Gastroesophageal sphincter (tissue), 4 donors: ENCODE measurements around the gene RMI2. TPM values are rescaled to one million over a fixed set of nuclear protein-coding genes. Genes with fewer than 3 reads are reported as not detected.
"Not testable (repeated sequence)": the region's sequence is repeated elsewhere in the genome, so short reads cannot be mapped to it uniquely, and the experiment has no call there.

Experiments
- ATAC-seq: fragments of 150-250 bp; one replicate; pipeline ENCODE4 v1.9.1; 2016; ENCODE audit warnings: mild to moderate bottlenecking, moderate library complexity
- H3K27ac ChIP-seq, 4 donors: fragments of 200-600 bp; sonication (generic) in 3 of 4; 1 replicate in 3 of 4; 2 replicates in 1 of 4; pipeline ENCODE4 v1.5.1; 2016 to 2019
- H3K27me3 ChIP-seq: fragments of 200-600 bp; sonication (generic); one replicate; pipeline ENCODE4 v1.5.1; 2019
- H3K36me3 ChIP-seq, 2 donors: fragments of 200-600 bp; sonication (generic); one replicate each; pipeline ENCODE4 v1.5.1; 2019; ENCODE audit warnings: control low read depth in 1 of 2
- H3K4me1 ChIP-seq, 3 donors: fragments of 200-600 bp; sonication (generic); 1 replicate in 2 of 3; 2 replicates in 1 of 3; pipeline ENCODE4 v1.5.1; 2016 to 2019; ENCODE audit warnings: control low read depth in 2 of 3
- H3K4me3 ChIP-seq, 2 donors: fragments of 200-600 bp; sonication (generic); one replicate each; pipeline ENCODE4 v1.5.1; 2019; ENCODE audit warnings: mild to moderate bottlenecking in 1 of 2, moderate library complexity in 1 of 2
- H3K9me3 ChIP-seq, 3 donors: fragments of 200-600 bp; sonication (generic); one replicate each; pipeline ENCODE4 v1.5.1; 2017 to 2019; ENCODE audit warnings: control low read depth in 2 of 3
- CTCF ChIP-seq, 4 experiments: fragments of 200-600 bp in 2 of 4; fragments of 450-650 bp in 2 of 4; sonication (generic) in 1 of 4; IDR thresholded peaks; one replicate each; pipeline ENCODE4 v1.5.1; 2017 to 2019; ENCODE audit warnings: antibody characterized with exemption in 4 of 4, mild to moderate bottlenecking in 2 of 4, moderate library complexity in 2 of 4
- EP300 ChIP-seq: sonication (generic); formaldehyde crosslinking; IDR thresholded peaks from one replicate; pipeline ENCODE4 v1.6.1; 2017; ENCODE audit warnings: antibody characterized with exemption, mild to moderate bottlenecking
- POLR2A ChIP-seq, 2 donors: fragments of 450-650 bp; IDR thresholded peaks; one replicate each; pipeline ENCODE4 v1.6.1; 2017; ENCODE audit warnings: antibody characterized with exemption in 2 of 2, mild to moderate bottlenecking in 2 of 2, moderate library complexity in 1 of 2
- POLR2AphosphoS5 ChIP-seq: sonication (generic); formaldehyde crosslinking; IDR thresholded peaks from one replicate; pipeline ENCODE4 v1.6.1; 2017; ENCODE audit warnings: antibody characterized with exemption
- WGBS, 2 donors: methylation state at CpG; one replicate each; pipeline ENCODE4 v1.1.5; 2018; ENCODE audit warnings: low coverage in 1 of 2; 5-methylcytosine and 5-hydroxymethylcytosine counted together
- total RNA-seq, 4 donors: library from RNA; depleted of rRNA; stranded (reverse); fragments of >200 nt; gene quantifications; one replicate each; pipeline ENCODE4 v1.1.0, GENCODE V29; 2016

RMI2 gene
- total RNA-seq, 4 donors from 2014 or later = 0.31 to 1.8 (median 1.4) TPM

DNA sequence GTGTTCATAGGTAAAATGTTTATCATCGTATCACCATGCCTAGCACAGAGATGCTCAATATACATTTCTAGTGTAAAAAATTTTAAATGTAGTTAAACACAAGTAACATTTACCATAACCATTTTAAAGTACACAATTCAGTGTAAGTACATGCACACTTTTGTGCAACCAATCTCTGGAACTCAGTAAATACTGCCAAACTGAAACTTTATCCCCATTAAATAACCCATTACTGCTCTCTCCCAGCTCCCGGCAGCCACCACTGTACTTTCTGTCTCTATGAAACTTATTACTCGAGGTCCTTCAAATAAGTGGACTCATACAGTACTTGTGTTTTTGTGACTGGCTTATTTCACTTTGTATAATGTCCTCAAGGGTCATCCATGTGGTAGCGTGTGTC, 29.0 kb downstream of the RMI2 start:
- H3K27ac ChIP-seq = no peak overlapping the region
- H3K36me3 ChIP-seq = no peaks in the 10 kb centered on the region
- H3K27me3 ChIP-seq = no peaks in the 10 kb centered on the region
- WGBS, 2 donors = 83 to 92% methylated on average over 4 of the region's 4 CpGs
- no peaks in the 10 kb centered on the region for H3K4me1 ChIP-seq
- no peaks in the 10 kb centered on the region for H3K9me3 ChIP-seq
- H3K4me3 ChIP-seq = no peak overlapping the region
- no peak for ATAC-seq
- TF ChIP-seq POLR2AphosphoS5 (no peak), POLR2A (IDR thresholded peaks at IDR 0.05) (no peak), CTCF (IDR thresholded peaks at IDR 0.05) (no peak), EP300 (no peak)

- WGBS, 2 donors = 68 to 71% methylated on average over 3 of the region's 3 CpGs
- Histone ChIP-seq H3K27ac (no peak overlapping the region), H3K4me1 (no peaks in the 10 kb centered on the region), H3K4me3 (no peak overlapping the region), H3K27me3 (no peaks in the 10 kb centered on the region), H3K9me3 (no peaks in the 10 kb centered on the region), H3K36me3 (no peaks in the 10 kb centered on the region)
- no peak for ATAC-seq
- TF ChIP-seq POLR2A (IDR thresholded peaks at IDR 0.05) = no peak
These were observed 31.9 kb downstream of the RMI2 start for GRCh38 chr16:11377154-11377553.

GRCh38 chr16:11378951-11379350, 33.7 kb downstream of the RMI2 start:
- not testable (repeated sequence) for H3K36me3 ChIP-seq, H3K27me3 ChIP-seq, H3K9me3 ChIP-seq, H3K4me3 ChIP-seq, H3K4me1 ChIP-seq, H3K27ac ChIP-seq, ATAC-seq
- 73 to 89% methylated on average over 2 to 3 of the region's 5 CpGs for WGBS, 2 donors

- no peak overlapping the region for H3K4me3 ChIP-seq
- no peaks in the 10 kb centered on the region for H3K4me1 ChIP-seq
- 66 to 79% methylated on average over 4 to 7 of the region's 7 CpGs for WGBS, 2 donors
- H3K27ac ChIP-seq = no peak overlapping the region
- no peaks in the 10 kb centered on the region for H3K9me3 ChIP-seq
- no peak for ATAC-seq
- H3K27me3 ChIP-seq = no peaks in the 10 kb centered on the region
- no peaks in the 10 kb centered on the region for H3K36me3 ChIP-seq
- TF ChIP-seq EP300 (no peak), POLR2A (IDR thresholded peaks at IDR 0.05) (no peak), CTCF (IDR thresholded peaks at IDR 0.05) (no peak), POLR2AphosphoS5 (no peak)
These were observed 34.2 kb downstream of the RMI2 start for GRCh38 chr16:11379420-11379819.

- no peak for TF ChIP-seq POLR2AphosphoS5
- TF ChIP-seq CTCF (IDR thresholded peaks at IDR 0.05) = no peak
- TF ChIP-seq EP300 = no peak
- ATAC-seq = no peak
- H3K9me3 ChIP-seq = no peaks in the 10 kb centered on the region
- H3K27ac ChIP-seq = no peak overlapping the region
- 85 to 90% methylated on average over 4 to 9 of the region's 9 CpGs for WGBS, 2 donors
- H3K27me3 ChIP-seq = no peaks in the 10 kb centered on the region
- no peak overlapping the region for H3K4me3 ChIP-seq
- H3K4me1 ChIP-seq = no peaks in the 10 kb centered on the region
- no peaks in the 10 kb centered on the region for H3K36me3 ChIP-seq
These were observed 35.6 kb downstream of the RMI2 start for GRCh38 chr16:11380836-11381235.

DNA sequence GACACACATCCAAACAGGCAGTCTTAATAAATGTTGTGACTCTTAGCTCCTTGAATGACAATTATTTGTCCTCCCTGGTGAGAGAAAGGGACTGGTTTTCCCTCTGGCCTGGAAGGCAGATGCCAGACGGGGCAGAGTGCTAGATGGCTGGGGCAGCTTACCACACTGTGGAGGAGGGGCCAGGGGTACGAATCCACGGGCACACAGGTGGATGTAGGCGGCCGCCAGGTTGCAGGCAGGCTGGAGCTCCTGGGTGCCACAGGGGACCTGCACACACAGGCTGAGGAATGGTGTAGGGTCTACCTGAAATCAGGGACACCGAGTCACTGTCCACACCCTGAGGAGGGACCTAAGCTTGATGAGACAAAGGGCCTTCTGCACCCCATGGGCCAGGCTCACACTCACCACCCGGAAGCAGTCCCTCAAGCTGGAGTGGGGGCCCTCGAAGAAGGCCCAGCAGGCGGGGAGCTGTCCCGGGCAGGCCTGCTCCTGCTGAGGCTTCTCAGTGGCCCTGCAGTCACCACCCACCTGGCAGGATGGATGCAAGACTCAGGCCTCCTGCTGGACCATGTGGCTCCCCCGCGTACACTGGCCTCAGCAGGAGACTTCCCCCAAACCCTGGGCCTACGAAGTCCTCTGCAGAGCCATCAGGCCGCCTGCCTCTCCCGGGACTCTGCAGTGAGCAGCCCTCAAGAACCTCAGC, 38.4 kb downstream of the RMI2 start:
- no peaks in the 10 kb centered on the region for H3K27me3 ChIP-seq
- H3K4me1 ChIP-seq = peaks cover 0 to 7% (median 0%) of the 10 kb centered on the region in 3 donors
- 100% methylated on average over 2 to 6 of the region's 15 CpGs for WGBS, 2 donors
- H3K9me3 ChIP-seq = no peaks in the 10 kb centered on the region
- H3K36me3 ChIP-seq = no peaks in the 10 kb centered on the region
- TF ChIP-seq POLR2AphosphoS5 (no peak), EP300 (no peak), CTCF (IDR thresholded peaks at IDR 0.05) (no peak), POLR2A (IDR thresholded peaks at IDR 0.05) (no peak)
- H3K4me3 ChIP-seq = no peak overlapping the region
- no peak overlapping the region for H3K27ac ChIP-seq
- no peak for ATAC-seq
